Hematopoietic multipotent progenitor cell treated with erythropoietin and hydrocortisone succinate and interleukin-3 and kit ligand, for 17 days (in vitro differentiated cells): ENCODE results near the gene MDP1.

ENCODE experiments used
- DNase-seq: peaks from one replicate; pipeline ENCODE4 v3.0.0-alpha.2; 2015; ENCODE audit warnings: low spot score

Gene MDP1

GRCh38 chr14:24215495-24216344 is at the start of gene MDP1:
TSS of gene MDP1 (minus strand) at chr14:24216066. CDS start at chr14:24215955, 111 bp downstream.
- DNase-seq, result peak; percentile 91

GRCh38 chr14:24264298-24264697 is 48.4 kb upstream of the MDP1 start:
- no peak for DNase-seq

DNA sequence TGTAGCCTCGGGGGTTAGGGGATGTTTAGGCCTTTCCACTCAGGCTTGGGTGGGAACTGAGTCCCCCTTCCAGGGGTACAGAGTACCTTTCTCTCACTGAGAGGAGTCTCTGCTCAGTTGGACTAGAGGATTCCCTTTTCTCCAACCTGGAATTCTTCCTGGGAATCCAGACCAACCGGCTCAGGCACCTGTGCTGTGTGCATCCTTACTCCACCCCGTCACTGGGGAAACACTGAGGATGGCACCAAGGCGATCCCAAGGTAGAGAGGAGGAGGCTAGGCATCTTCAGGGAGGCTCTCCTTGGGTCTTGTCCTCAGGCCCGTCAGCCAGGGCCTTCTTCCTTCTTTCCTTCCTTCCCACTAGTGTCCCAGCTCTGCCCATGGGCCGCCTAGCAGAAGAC is 48.0 kb upstream of the MDP1 start:
- DNase-seq, result no peak

DNA sequence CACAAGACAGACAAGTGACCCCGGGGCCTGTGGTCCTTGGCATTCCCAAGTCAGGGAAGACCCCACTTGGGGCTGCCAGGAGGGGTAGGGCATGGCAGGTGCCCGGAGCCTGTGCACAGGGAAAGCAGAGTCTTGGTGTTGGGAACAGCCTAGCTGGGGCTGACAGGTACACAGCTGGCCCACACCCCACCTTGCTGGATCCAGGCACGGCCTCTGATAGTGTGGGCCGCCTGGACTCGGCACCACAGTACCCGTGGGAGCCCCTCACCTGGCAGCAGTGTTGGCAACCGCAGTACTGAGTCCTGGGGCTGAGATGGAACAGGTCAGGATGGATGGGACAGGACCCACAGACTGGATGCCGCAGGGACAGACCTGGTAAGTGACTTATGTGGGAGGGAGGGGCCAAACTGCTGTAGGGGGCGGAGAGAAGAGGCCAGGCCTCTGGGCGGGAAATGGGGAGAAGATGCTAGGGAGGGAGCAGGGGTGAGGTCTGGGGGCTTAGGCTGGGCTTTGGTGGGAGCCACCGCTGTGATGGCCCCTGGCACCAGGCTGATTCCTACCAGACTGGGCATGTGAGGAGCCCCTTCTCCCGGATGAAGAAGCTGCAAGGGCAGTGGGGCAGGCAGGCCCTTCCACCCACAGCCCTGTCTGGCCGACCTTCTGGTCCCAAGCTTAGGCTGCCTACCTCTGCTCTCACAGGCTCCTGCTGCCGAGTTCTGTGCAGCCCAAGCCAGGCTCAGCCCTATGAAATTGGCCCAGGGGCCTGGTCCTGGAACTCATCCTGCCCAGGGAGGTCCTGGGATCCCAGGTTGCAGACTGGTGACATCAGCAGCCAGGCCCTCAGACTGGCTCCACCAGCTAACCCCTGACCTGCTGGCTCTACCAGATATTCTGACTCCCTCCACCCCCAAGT is 47.2 kb upstream of the MDP1 start, which contains the start of gene TGM1:
TSS of gene TGM1 (minus strand) at position 357 of the 913 bp plus-strand sequence. CDS start 825 bp downstream, outside the sequence.
- no peak for DNase-seq

DNA sequence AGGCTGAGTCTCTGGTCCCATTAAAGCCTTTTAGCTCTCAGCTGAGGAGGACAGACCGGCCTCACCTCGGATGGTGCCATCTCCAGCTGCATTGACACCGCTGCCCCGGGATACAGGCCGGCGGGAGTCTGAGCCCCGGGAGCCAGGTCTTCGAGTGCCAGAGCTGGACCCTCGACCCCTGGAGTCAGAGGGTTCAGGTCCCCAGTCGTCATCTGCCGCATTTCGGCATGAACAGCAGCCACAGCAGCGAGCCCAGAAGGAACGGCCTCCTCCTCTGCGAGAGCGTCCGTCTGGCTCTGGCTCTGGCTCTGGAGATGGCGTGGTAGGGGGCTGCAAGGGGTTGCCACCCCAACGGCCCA is 46.1 kb upstream of the MDP1 start:
- no peak for DNase-seq

GRCh38 chr14:24261256-24261968 is 45.5 kb upstream of the MDP1 start:
- no peak for DNase-seq

DNA sequence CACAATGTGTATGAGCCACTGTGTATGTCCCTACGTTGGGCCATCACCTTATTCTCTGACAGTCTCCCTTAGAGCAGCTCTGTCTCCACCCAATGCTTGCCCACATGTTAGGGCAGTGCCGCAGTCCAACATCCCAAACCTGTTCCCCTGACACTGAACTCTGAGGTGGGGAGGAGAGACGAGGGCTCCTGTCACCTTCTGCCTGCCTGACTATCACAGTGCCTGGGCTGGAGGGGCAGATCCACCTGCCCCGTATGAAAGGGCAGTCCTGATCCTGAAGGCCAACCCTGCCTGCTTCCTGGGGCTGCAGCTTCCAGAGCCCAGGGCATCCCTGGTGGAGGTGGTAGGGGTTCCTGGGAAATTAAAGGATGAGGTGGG is 44.9 kb upstream of the MDP1 start:
- no peak for DNase-seq

DNA sequence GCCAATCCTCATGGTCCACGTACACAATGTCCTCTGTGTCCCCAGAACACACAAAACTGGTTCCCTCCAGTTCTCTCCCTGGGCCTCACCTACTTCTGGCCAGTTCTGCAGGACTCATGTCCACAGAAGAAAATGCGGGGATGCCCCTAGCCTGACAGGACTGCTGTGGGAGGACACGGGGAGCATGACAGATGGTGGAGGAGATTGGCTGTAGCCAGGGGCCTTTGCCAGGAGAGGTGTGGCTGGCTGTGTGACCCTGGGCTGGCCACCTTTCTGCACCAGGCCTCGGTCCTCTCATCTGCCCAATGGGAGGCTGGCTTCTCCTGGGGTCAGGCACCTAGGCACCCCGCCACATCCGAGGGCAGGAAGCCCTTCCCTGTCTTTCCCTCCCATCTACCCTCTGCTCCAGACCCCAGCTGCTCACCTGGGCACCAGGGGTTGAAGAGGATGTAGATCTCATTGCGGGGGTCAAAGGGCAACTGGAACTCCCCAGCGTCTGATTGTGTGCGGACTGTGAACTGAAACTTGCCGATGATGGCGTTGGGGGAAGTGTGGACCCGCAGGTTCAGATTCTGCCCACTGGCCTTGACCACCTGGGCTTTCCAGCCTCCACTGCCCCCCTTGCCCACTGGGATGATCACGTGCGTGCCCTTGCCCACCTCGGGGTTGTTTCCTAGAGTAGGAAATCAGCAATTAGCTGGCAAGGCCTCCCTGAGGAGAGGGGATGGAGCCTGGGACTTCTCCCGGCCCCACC is 44.3 kb upstream of the MDP1 start:
- DNase-seq, result no peak

GRCh38 chr14:24259282-24260025 is 43.6 kb upstream of the MDP1 start:
- no peak for DNase-seq

DNA sequence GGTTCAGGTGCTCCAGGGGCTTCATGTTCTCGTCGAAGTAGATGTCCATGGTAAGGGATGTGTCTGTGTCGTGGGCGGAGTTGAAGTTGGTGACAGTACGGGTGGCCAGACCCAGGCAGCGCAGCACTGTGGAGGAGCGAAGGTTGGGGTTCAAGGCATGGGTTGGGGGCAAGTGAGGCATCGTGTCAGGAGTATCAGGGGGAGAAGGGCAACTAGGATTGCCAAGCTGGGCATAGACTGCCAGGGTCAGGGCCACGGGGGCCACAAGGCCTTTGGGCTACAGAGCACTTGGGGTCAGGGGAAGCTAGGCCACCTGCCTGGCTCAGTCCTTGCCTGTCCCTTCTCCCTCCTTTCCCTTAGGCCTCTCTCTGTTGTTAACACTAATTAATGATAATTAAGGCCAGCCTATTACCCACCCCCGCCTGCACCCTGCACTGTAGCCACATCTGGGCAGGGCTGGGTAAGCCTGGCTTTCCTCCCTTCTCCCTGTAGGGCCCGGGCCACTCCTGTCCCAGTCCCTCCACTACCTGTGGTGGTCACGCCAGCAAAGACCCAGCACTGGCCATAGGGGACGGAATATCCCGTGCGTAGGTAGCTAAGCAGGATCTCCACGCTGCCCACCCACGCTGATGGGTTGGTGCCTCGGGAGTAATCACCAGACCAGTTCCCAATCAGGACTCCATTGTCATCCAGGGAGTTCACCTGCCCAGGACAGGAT is 42.8 kb upstream of the MDP1 start:
- DNase-seq, result no peak

DNA sequence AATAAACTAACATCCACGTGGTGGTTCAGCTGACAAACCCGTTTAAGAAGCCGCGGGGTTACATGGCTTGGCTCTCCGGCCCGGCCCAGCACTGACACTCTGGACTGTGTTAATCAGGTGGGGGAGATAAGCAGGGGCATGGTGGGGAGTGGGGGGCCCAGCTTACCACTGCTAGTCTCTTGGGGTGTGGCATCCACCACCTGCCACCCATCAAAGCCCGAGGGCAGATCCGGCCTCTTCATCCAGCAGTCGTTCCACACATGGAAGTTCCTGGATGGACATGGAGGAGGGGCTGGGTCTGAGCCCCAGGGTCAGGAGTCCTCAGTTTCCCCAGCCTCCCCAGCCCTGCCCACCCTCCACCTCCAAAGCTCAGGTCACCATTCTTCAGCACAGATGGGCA is 42.3 kb upstream of the MDP1 start:
- no peak for DNase-seq

DNA sequence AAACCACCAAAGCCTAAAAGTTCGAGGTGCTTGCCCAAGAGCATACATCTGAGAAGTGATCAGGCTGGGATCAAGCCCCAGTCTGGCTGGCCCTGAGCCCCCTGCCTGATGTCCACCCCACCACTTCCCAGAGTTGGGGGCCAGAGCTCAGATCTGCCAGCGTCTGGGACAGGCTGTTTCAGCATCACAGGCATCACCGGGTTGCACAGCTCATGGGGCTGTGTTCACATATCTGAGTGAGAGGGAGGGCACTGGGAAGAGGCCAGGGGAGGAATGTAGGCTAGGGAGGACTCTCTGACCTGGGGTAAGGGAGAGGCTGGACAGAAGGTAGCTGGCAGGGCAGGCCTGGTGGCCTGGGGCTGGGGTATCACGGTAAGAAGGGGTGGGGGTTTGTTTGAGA is 41.1 kb upstream of the MDP1 start:
- DNase-seq, result no peak

GRCh38 chr14:24255931-24256711 is 40.3 kb upstream of the MDP1 start:
- DNase-seq, result peak; percentile 29

GRCh38 chr14:24255438-24255837 is 39.6 kb upstream of the MDP1 start:
- DNase-seq, result no peak

DNA sequence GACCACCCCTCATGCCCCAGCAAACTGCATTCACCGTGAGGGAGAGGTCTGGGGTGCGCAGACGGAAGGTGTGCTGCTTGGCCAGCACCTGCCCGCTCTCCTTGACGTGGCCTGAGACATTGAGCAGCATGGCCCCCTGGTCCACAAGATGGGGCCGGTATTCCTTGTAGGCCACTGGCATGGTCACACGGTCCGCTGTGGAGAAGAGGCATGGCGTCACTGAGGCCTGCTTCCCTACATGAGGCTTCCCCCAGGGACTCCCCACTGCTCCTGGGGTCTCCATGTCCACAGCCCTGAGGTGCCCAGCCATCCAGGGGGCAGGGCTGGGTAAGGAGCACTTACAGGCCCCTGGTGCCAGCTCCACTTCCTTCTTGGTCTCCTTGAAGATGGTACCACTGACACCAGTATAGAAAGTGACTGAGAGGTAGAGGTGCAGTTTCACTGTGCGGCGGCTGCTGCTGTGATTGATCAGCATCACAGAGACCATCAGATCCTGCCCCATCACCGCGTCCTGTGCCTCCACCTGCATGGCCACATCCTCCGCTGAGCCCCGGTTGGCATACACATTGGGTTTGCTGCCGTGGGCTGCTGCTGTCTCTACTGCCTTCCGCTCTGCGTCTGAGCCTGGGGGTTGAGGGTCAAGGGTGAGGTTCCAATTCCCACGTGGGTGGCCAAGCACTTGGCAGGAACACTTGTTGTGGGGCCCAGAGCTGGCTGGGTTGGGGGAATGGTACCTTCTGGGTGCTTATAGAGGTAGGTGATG is 38.9 kb upstream of the MDP1 start:
- DNase-seq, result no peak

- DNase-seq, result no peak
Observed at GRCh38 chr14:24253936-24254335, 38.1 kb upstream of the MDP1 start.

- no peak for DNase-seq
Observed at GRCh38 chr14:24252289-24253124, 36.6 kb upstream of the MDP1 start.

DNA sequence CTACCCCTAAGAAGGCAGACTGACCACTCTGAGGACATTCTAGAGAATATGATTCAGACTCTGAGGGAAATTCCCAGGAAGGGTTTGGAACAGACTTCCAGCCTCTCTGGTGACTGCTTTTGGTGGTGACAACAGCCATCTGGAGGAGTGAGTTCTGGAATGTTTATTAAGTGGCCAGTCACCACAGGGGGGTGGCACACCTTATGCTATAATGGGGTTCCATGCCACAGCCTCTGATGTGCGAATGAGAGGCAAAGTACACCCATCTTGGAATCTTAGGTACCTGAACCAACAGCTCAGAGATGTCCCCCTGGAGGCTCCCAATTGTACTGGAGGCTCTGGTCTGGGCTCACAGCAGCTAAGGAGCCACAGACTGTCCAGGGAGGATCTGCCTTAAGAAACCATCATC is 36.0 kb upstream of the MDP1 start:
- no peak for DNase-seq
